Transverse colon (tissue), 4 donors: ENCODE results near the gene DNASE1L2. TPM values are rescaled to one million over a fixed set of nuclear protein-coding genes. Genes with fewer than 3 reads are reported as not detected.

Source experiments
- DNase-seq: peaks from one replicate; pipeline ENCODE4 v3.0.0-alpha.2; 2019
- H3K27ac ChIP-seq, 4 donors: fragments of 200-600 bp; sonication (generic); 2 replicates each; pipeline ENCODE4 v1.5.1; 2016 to 2018; ENCODE audit warnings: inconsistent platforms in 4 of 4
- H3K27me3 ChIP-seq: fragments of 200-600 bp; sonication (generic); 2 replicates; pipeline ENCODE4 v1.5.1; 2017; ENCODE audit warnings: inconsistent platforms
- H3K36me3 ChIP-seq, 4 donors: fragments of 200-600 bp; sonication (generic); 2 replicates each; pipeline ENCODE4 v1.5.1; 2017 to 2019; ENCODE audit warnings: inconsistent platforms in 4 of 4
- H3K4me1 ChIP-seq, 4 donors: fragments of 200-600 bp; sonication (generic); 2 replicates each; pipeline ENCODE4 v1.5.1; 2017 to 2020; ENCODE audit warnings: inconsistent platforms in 4 of 4
- H3K4me3 ChIP-seq, 4 donors: fragments of 200-600 bp; sonication (generic); 1 replicate in 1 of 4; 2 replicates in 3 of 4; pipeline versions ENCODE4 v1.5.1 to v1.6.1; 2017 to 2019; ENCODE audit warnings: inconsistent platforms in 4 of 4
- H3K9me3 ChIP-seq, 2 donors: fragments of 200-600 bp; sonication (generic); 2 replicates each; pipeline ENCODE4 v1.5.1; 2017 to 2019; ENCODE audit warnings: inconsistent platforms in 2 of 2
- EP300 ChIP-seq: sonication (generic); formaldehyde crosslinking; IDR thresholded peaks from one replicate; pipeline ENCODE4 v1.6.1; 2017; ENCODE audit warnings: antibody characterized with exemption, low read depth
- POLR2A ChIP-seq: fragments of 450-650 bp; IDR thresholded peaks from one replicate; pipeline ENCODE4 v1.6.1; 2016; ENCODE audit warnings: antibody characterized with exemption, mild to moderate bottlenecking, moderate library complexity
- POLR2AphosphoS5 ChIP-seq, 3 donors: sonication (generic); formaldehyde crosslinking; IDR thresholded peaks; one replicate each; pipeline ENCODE4 v1.6.1; 2016; ENCODE audit warnings: antibody characterized with exemption in 3 of 3
- WGBS, 2 donors: methylation state at CpG; one replicate each; pipeline ENCODE4 v1.1.5; 2018; ENCODE audit warnings: low coverage in 1 of 2; 5-methylcytosine and 5-hydroxymethylcytosine counted together
- in situ Hi-C, 4 donors: fragments of 200-750 bp; cut with MboI; loops; one replicate each; pipeline versions ENCODE4 v1.15.0 to v1.15.1; 2017; ENCODE audit warnings: low sequenced_read_pairs in 3 of 4, low pct_ligation_motif_present in 1 of 4, low pct_unique_long_range_greater_than_20kb in 1 of 4
- intact Hi-C: fragments of 100-400 bp; cut with DNase I; formaldehyde crosslinking; loops from one replicate; pipeline ENCODE4 v1.15.1; 2023; ENCODE audit warnings: low total_unique reads
- total RNA-seq, 4 donors: library from RNA; depleted of rRNA; stranded (reverse); fragments of >200 nt; gene quantifications; one replicate each; pipeline ENCODE4 v1.1.0, GENCODE V29; 2016
- TF ChIP-seq, protein P1 (sequence below), 5 experiments: fragments of 200-600 bp in 3 of 5; fragments of 450-650 bp in 2 of 5; sonication (generic) in 3 of 5; IDR thresholded peaks; 1 replicate in 2 of 5; 2 replicates in 3 of 5; pipeline ENCODE4 v1.5.1; 2016 to 2017; ENCODE audit warnings: antibody characterized with exemption in 5 of 5, inconsistent platforms in 3 of 5, mild to moderate bottlenecking in 2 of 5, moderate library complexity in 1 of 5

DNASE1L2 gene
- total RNA-seq, 4 donors from 2014 or later, result 0.55 to 3.0 (median 0.64) TPM; not detected in 1

DNA sequence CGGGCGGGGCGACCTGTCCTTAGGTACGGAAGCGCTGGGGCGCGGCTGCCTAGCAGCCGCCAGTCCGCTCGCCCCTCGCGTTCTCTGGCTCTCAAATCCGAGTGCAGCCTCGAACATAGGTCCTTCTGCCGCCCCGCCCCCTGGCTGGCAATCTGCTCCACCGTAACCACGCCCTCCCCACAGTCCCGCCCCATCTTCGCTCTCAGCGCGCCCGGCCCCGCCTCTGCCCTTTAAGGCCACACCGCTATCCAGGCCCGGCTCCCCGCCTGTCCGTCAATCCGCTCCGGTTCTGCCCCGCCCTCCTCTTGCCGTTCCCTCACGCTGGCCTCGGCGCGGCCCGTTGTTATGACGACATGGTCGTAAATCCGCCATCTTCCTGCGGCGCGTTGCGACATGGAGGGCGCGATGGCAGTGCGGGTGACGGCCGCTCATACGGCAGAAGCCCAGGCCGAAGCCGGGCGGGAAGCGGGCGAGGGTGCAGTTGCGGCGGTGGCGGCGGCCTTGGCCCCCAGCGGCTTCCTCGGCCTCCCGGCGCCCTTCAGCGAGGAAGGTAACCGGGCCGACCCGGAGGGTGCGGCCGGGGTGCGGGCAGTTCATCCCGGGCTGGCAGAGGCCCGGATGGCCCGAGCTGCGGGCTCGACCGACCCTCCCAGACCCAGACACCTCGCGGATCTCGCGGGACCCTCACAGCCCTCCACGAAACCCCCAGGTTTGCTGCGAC lies 12.9 kb upstream of the DNASE1L2 start, which contains the start of gene E4F1:
Gene E4F1 (plus strand): TSS at position 371 of the 721 bp plus-strand sequence. CDS start 23 bp downstream, at position 394.
- Histone ChIP-seq H3K9me3 (no peaks in the 10 kb centered on the region), H3K4me3 (peak within 1 kb of the TSS; percentile 78 to 98 (median 90)), H3K4me1 (peaks cover 8 to 37% (median 22%) of the 10 kb centered on the region in 4 donors), H3K36me3 (peaks cover 0 to under 1% (median under 1%) of the 10 kb centered on the region in 4 donors), H3K27me3 (no peaks in the 10 kb centered on the region), H3K27ac (peak within 1 kb of the TSS; percentile 91 to 98 (median 94))
- 1% methylated on average over 40 of the region's 82 CpGs; no CpG with 5 or more reads in 1 of the 2 donors for WGBS, 2 donors
- peak; percentile 100 for DNase-seq
- in situ Hi-C loops (no loop called here), intact Hi-C loops (no loop called here)
- TF ChIP-seq POLR2AphosphoS5 (IDR thresholded peaks at IDR 0.05), result peak; percentile 96 to 97 (median 97)
- TF ChIP-seq POLR2A, result peak; percentile 87
- TF ChIP-seq, protein P1, sequence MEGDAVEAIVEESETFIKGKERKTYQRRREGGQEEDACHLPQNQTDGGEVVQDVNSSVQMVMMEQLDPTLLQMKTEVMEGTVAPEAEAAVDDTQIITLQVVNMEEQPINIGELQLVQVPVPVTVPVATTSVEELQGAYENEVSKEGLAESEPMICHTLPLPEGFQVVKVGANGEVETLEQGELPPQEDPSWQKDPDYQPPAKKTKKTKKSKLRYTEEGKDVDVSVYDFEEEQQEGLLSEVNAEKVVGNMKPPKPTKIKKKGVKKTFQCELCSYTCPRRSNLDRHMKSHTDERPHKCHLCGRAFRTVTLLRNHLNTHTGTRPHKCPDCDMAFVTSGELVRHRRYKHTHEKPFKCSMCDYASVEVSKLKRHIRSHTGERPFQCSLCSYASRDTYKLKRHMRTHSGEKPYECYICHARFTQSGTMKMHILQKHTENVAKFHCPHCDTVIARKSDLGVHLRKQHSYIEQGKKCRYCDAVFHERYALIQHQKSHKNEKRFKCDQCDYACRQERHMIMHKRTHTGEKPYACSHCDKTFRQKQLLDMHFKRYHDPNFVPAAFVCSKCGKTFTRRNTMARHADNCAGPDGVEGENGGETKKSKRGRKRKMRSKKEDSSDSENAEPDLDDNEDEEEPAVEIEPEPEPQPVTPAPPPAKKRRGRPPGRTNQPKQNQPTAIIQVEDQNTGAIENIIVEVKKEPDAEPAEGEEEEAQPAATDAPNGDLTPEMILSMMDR (IDR thresholded peaks at IDR 0.05), result peak in 1 of 5 experiments; percentile 6
- TF ChIP-seq EP300, result no peak

DNA sequence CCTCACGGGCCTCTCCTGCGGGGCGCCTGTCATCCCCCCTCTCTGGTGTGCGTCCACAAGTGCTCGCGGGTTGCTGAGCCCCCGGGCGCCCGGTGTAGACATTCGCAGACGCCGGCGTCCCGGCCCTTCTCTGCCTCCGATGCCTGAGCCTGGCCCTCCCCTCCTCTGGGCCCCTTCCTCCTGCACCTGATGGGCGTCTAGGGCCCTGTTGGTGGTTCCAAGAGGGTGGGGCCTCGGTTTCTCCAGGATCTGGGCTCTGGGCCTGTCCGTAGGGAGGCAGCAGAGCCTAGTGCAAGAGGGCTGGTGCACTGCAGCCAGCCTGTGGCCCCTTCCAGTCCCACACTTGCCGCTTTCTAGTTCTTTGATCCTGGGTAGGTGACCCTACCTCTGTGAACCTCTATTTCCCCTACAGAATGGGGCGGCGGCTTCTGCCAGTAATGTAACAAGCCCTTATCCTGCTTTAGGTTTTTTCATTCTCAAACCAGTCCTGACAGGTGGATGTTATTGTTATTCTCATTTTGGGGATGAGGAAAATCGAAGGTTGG lies 12.2 kb upstream of the DNASE1L2 start:
- intact Hi-C loops (no loop called here), in situ Hi-C loops (no loop called here)
- 3 to 25% methylated on average over 4 to 22 of the region's 22 CpGs for WGBS, 2 donors
- Histone ChIP-seq H3K36me3 (peaks cover 0 to 7% (median 4%) of the 10 kb centered on the region in 4 donors), H3K9me3 (no peaks in the 10 kb centered on the region), H3K4me1 (peaks cover 8 to 37% (median 22%) of the 10 kb centered on the region in 4 donors), H3K4me3 (peak overlapping the region; percentile 78 to 98 (median 90)), H3K27me3 (no peaks in the 10 kb centered on the region), H3K27ac (peak overlapping the region; percentile 91 to 98 (median 94))
- TF ChIP-seq EP300, result no peak
- no peak for TF ChIP-seq POLR2A
- TF ChIP-seq POLR2AphosphoS5 (IDR thresholded peaks at IDR 0.05), result no peak
- TF ChIP-seq, protein P1 (IDR thresholded peaks at IDR 0.05), result peak in 1 of 5 experiments; percentile 9
- DNase-seq, result peak; percentile 66

DNA sequence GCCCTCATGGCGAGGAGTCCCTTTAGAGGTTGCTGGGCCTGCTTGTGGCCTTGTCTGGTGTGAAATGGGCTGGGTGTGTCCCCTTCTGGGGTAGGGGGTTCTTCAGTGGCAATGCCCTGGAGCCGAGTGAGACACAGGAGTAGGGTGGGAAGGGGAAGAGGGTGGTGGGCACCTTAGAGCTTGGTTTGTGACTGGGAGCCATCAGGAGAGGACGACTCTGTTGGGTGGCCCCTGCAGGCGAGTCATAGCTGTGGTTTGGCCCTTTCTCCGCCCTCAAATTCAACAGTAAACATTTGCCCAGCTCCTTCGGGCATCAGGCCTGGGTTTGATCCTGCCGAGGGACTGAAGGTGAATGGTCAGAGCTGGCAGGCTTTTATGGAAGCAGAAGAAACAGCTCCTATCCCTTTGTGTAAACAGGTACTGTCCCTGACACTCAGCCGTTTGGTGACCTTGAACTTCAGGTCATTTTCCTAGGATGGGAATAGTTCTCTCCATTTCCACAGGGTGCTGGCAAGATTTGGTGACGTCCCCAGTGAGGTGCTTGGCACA lies 9.9 kb upstream of the DNASE1L2 start:
- in situ Hi-C loops, result no loop called here
- WGBS, 2 donors, result 0 to 44% methylated on average over 1 to 9 of the region's 9 CpGs
- Histone ChIP-seq H3K4me3 (no peak overlapping the region), H3K36me3 (peaks cover 0 to 19% (median 9%) of the 10 kb centered on the region in 4 donors), H3K27ac (peak overlapping the region in 3 of 4 donors; percentile 22 to 37 (median 24)), H3K27me3 (no peaks in the 10 kb centered on the region), H3K4me1 (peaks cover 8 to 37% (median 22%) of the 10 kb centered on the region in 4 donors), H3K9me3 (no peaks in the 10 kb centered on the region)
- no peak for DNase-seq
- intact Hi-C loops, result no loop called here
- TF ChIP-seq EP300, result no peak
- TF ChIP-seq, protein P1 (IDR thresholded peaks at IDR 0.05), result peak in 1 of 5 experiments; percentile 12

DNA sequence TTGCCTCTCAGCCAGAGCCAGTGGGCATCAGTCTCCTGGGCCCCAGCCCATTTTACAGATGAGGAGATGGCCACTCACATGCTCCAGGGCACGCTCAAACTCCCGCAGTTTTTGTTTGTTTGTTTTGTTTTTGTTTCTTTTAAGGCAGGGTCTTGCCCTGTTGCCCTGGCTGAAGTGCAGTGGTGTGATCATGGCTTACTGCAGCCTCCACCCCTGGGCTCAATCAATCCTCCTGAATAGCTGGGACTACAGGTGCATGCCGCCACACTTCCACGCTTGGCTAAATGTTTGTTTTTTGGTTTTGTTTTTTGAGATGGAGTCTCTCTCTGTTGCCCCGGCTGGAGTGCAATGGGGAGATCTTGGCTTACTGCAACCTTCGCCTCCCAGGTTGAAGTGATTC lies 9.3 kb upstream of the DNASE1L2 start:
- intact Hi-C loops, result no loop called here

More for the DNA sequence above, 9.3 kb upstream of the DNASE1L2 start:
- H3K4me1 ChIP-seq, result peaks cover 8 to 37% (median 22%) of the 10 kb centered on the region in 4 donors
- peak overlapping the region in 2 of 4 donors; percentile 22 to 24 for H3K27ac ChIP-seq
- DNase-seq, result no peak
- TF ChIP-seq POLR2AphosphoS5 (IDR thresholded peaks at IDR 0.05), result no peak
- TF ChIP-seq, protein P1 (IDR thresholded peaks at IDR 0.05), result no peak
- no peak for TF ChIP-seq EP300
- TF ChIP-seq POLR2A, result no peak
- in situ Hi-C loops, result no loop called here
- no peak overlapping the region for H3K4me3 ChIP-seq
- no peaks in the 10 kb centered on the region for H3K9me3 ChIP-seq
- 79 to 86% methylated on average over 3 to 6 of the region's 6 CpGs for WGBS, 2 donors
- no peaks in the 10 kb centered on the region for H3K27me3 ChIP-seq
- H3K36me3 ChIP-seq, result peaks cover 0 to 25% (median 9%) of the 10 kb centered on the region in 4 donors
